DND-41 (cell line): Measurements from ENCODE around the gene DNAH14.
A peak's percentile ranks its signal among the peaks of the same experiment; 100 is the strongest.

ENCODE experiments used
- ATAC-seq: fragments of 200-7000 bp; cut with Tn5 transposase; 3 replicates; pipeline ENCODE4 v1.9.1; 2021; ENCODE audit warnings: low read depth; ENCODE audit not compliant: insufficient read depth
- DNase-seq: peaks from one replicate; pipeline ENCODE4 v3.0.0-alpha.2; 2020
- H2AFZ ChIP-seq: 2 replicates; pipeline ENCODE4 v1.6.0; 2012; ENCODE audit warnings: low read depth, low read length
- H3K27ac ChIP-seq: 2 replicates; pipeline ENCODE4 v1.5.1; 2012; ENCODE audit warnings: low read length, inconsistent platforms
- H3K27me3 ChIP-seq: fragments of 200-600 bp; sonication (generic); 2 replicates; pipeline ENCODE4 v1.6.0; 2012; ENCODE audit warnings: low read length, mild to moderate bottlenecking, inconsistent platforms; ENCODE audit not compliant: insufficient read depth, poor library complexity
- H3K36me3 ChIP-seq: 2 replicates; pipeline ENCODE4 v1.5.1; 2012; ENCODE audit warnings: low read length, inconsistent platforms; ENCODE audit not compliant: insufficient read depth
- H3K4me1 ChIP-seq: 2 replicates; pipeline ENCODE4 v1.5.1; 2012; ENCODE audit warnings: mild to moderate bottlenecking, low read length; ENCODE audit not compliant: insufficient read depth
- H3K4me2 ChIP-seq: 2 replicates; pipeline ENCODE4 v1.6.0; 2012; ENCODE audit warnings: mild to moderate bottlenecking, moderate library complexity, low read length, inconsistent platforms; ENCODE audit not compliant: insufficient read depth
- H3K4me3 ChIP-seq, 2 experiments: fragments of 200-600 bp in 1 of 2; shearing (Covaris generic) in 1 of 2; 2 replicates each; pipeline ENCODE4 v1.5.1; 2012 to 2016; ENCODE audit warnings: inconsistent platforms in 2 of 2, low read length in 2 of 2, mild to moderate bottlenecking in 2 of 2, low read depth in 1 of 2, moderate library complexity in 1 of 2
- H3K79me2 ChIP-seq: 2 replicates; pipeline ENCODE4 v1.6.0; 2012; ENCODE audit warnings: low read length, inconsistent platforms; ENCODE audit not compliant: insufficient read depth
- H3K9ac ChIP-seq: 2 replicates; pipeline ENCODE4 v1.6.0; 2012; ENCODE audit warnings: low read depth, mild to moderate bottlenecking, inconsistent platforms, low read length, moderate library complexity
- H3K9me3 ChIP-seq: 2 replicates; pipeline ENCODE4 v1.5.1; 2012; ENCODE audit warnings: low read length, moderate library complexity, mild to moderate bottlenecking, inconsistent platforms; ENCODE audit not compliant: insufficient read depth, severe bottlenecking
- H4K20me1 ChIP-seq: 2 replicates; pipeline ENCODE4 v1.6.0; 2012; ENCODE audit warnings: low read length; ENCODE audit not compliant: insufficient read depth
- CTCF ChIP-seq: IDR thresholded peaks from 2 replicates; pipeline ENCODE4 v1.5.1; 2012; ENCODE audit warnings: borderline replicate concordance, low read length, moderate library complexity, mild to moderate bottlenecking; ENCODE audit not compliant: poor library complexity, severe bottlenecking; ENCODE audit errors: extremely low read depth
- EZH2 ChIP-seq: IDR thresholded peaks from 3 replicates; pipeline ENCODE4 v1.6.1; 2012; ENCODE audit warnings: borderline replicate concordance, low read depth, mild to moderate bottlenecking, moderate library complexity, low read length, inconsistent platforms; ENCODE audit not compliant: severe bottlenecking

Gene DNAH14

DNA sequence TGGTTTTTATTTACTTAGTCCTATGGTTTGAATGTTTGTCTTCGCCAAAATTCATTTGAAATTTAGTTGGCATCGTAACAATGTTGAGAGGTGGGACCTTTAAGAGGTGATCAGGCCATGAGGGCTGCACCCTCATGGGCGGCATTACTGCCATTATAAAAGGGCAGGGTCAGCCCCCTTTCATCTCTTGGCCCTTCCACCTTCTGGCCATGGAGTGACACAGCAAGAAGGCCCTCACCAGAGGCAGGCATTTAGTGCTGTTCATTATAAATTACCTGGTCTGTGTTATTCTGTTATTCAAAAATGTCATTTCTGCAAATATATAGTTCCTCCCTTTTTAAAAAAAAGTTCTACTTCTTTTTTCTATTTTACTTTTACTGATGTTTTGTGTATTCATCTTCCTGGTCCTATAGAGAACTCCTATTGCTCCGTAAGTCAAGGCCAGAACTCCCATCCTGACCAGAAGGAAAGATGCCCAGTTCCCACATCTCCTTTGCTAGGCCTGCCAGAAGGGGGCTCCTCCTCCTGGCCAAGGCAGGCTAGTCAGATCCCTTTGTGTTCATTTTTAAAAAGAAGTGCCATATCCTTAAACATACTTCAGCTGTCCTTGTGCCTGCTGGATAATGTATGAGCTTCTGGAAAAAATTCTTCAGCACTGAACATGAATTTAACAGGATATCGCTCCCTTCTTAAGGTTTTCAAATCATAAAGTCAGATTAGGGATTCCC is 508.4 kb downstream of the DNAH14 start:
- Histone ChIP-seq H3K4me3 (no peak overlapping the region), H3K36me3 (no peaks in the 10 kb centered on the region), H3K4me2 (no peak overlapping the region), H3K79me2 (no peaks in the 10 kb centered on the region), H3K9ac (no peak overlapping the region), H3K4me1 (peaks cover 10% of the 10 kb centered on the region), H3K27ac (no peak overlapping the region), H3K9me3 (no peaks in the 10 kb centered on the region), H3K27me3 (no peaks in the 10 kb centered on the region), H4K20me1 (no peaks in the 10 kb centered on the region), H2AFZ (no peak overlapping the region)
- peak; percentile 52 for TF ChIP-seq CTCF
- no peak for TF ChIP-seq EZH2
- DNase-seq, result no peak
- ATAC-seq, result no peak

GRCh38 chr1:225440380-225441221 is 511.1 kb downstream of the DNAH14 start:
- H3K4me1 ChIP-seq, result peaks cover 31% of the 10 kb centered on the region
- H4K20me1 ChIP-seq, result no peaks in the 10 kb centered on the region
- no peak overlapping the region for H3K4me3 ChIP-seq
- TF ChIP-seq CTCF, result no peak
- TF ChIP-seq EZH2, result no peak
- H3K79me2 ChIP-seq, result no peaks in the 10 kb centered on the region
- no peak overlapping the region for H3K4me2 ChIP-seq
- H3K27me3 ChIP-seq, result no peaks in the 10 kb centered on the region
- ATAC-seq, result no peak
- H3K36me3 ChIP-seq, result no peaks in the 10 kb centered on the region
- no peak for DNase-seq
- no peak overlapping the region for H3K9ac ChIP-seq
- H2AFZ ChIP-seq, result no peak overlapping the region
- H3K27ac ChIP-seq, result no peak overlapping the region
- H3K9me3 ChIP-seq, result no peaks in the 10 kb centered on the region

DNA sequence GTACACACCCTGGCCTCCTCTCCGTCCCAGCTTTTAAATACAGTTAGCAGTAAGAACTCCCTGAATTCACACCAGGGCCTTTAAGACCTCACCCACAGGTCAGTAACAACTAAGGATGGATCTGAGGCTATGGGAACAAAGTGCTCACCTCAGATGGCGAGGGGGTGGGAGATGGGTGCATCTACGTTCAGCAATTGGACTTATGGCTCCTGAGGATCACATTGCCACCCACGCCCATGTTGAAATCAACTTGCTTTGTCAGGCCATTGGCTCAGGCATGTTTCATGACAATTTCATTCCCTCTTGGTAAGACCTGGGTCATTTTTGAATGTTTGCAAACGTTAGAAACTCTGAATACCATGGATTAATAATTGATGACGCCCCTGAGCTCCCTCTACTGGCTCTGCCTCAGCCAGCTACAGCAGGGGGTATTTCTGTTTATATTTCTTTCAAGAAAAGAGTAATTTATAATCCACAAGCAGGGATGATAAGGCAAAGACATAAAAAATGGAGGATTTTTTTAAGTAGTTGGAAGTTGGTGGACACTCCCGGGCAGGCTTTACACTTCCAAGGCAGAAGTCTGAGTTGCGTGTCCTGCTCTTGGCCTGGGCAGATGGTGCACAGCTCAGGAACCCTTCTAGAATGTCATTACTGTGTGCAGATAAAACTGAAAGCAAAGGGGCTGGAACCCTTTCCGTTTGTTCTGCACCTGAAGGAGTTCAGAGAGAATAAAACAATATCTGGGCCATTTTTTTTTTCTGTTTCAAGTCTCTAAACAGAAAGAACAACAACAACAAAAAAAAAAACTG is 512.0 kb downstream of the DNAH14 start:
- H3K4me2 ChIP-seq, result no peak overlapping the region
- H3K4me3 ChIP-seq, result no peak overlapping the region
- peaks cover 41% of the 10 kb centered on the region for H3K4me1 ChIP-seq
- H4K20me1 ChIP-seq, result no peaks in the 10 kb centered on the region
- TF ChIP-seq EZH2 (no peak), CTCF (peak; percentile 31)
- no peak for DNase-seq
- no peaks in the 10 kb centered on the region for H3K79me2 ChIP-seq
- H3K9ac ChIP-seq, result no peak overlapping the region
- no peaks in the 10 kb centered on the region for H3K36me3 ChIP-seq
- H3K27me3 ChIP-seq, result no peaks in the 10 kb centered on the region
- no peak for ATAC-seq
- H2AFZ ChIP-seq, result no peak overlapping the region
- H3K27ac ChIP-seq, result 0 out of 2 replicates have a peak overlapping the region, but pooled peaks have one; percentile 12
- H3K9me3 ChIP-seq, result no peaks in the 10 kb centered on the region
